Astrocyte (in vitro differentiated cells and primary cell): ENCODE measurements around the gene ZSCAN16.

ENCODE experiments used
- EZH2 ChIP-seq: IDR thresholded peaks from 2 replicates; pipeline ENCODE4 v1.6.1; 2012; ENCODE audit warnings: mild to moderate bottlenecking, low read length, inconsistent platforms; ENCODE audit not compliant: insufficient read depth
- TF ChIP-seq, protein P1 (sequence below): IDR thresholded peaks from 2 replicates; pipeline ENCODE4 v1.5.1; 2011; ENCODE audit warnings: low read depth, mild to moderate bottlenecking, inconsistent platforms, low read length, moderate library complexity; ENCODE audit not compliant: insufficient read depth

DNA sequence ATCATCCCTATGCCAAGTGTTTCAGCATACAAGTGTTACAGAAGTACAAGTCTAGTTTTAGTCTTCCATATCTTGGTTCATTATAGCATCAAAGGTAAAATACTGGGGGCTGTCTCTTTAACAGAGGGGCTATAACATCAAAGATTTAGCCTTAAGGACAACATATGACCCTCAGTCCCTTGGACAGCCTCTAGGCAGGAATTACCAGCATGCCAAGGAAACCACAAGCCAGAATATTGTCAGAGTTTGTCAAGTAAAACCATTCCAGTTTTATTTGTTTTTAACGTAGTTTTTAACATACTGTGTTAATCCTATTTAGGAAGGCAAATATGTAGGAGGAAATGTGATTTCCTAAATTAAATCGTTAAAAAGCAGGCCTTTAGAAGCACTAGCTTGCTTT is 35.8 kb downstream of the ZSCAN16 start:
- TF ChIP-seq, protein P1, sequence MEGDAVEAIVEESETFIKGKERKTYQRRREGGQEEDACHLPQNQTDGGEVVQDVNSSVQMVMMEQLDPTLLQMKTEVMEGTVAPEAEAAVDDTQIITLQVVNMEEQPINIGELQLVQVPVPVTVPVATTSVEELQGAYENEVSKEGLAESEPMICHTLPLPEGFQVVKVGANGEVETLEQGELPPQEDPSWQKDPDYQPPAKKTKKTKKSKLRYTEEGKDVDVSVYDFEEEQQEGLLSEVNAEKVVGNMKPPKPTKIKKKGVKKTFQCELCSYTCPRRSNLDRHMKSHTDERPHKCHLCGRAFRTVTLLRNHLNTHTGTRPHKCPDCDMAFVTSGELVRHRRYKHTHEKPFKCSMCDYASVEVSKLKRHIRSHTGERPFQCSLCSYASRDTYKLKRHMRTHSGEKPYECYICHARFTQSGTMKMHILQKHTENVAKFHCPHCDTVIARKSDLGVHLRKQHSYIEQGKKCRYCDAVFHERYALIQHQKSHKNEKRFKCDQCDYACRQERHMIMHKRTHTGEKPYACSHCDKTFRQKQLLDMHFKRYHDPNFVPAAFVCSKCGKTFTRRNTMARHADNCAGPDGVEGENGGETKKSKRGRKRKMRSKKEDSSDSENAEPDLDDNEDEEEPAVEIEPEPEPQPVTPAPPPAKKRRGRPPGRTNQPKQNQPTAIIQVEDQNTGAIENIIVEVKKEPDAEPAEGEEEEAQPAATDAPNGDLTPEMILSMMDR: no peak
- TF ChIP-seq EZH2: no peak
